ENCODE measurements around the gene DNAJB7. TPM values are rescaled to one million over a fixed set of nuclear protein-coding genes. Genes with fewer than 3 reads are reported as not detected.

The DNAJB7 gene
- total RNA-seq, 1 experiment from 2014 or later: not detected

GRCh38 chr22:40908895-40909294 lies 47.0 kb upstream of the DNAJB7 start:
- no peak overlapping the region for H3K27ac ChIP-seq (ENCODE audit: insufficient read length, low read depth, low read length)
- no peak overlapping the region for H2BK12ac ChIP-seq (ENCODE audit: insufficient read length, low read depth, low read length)
- H3K27me3 ChIP-seq (ENCODE audit: insufficient read depth, low read length): no peaks in the 10 kb centered on the region
- no peaks in the 10 kb centered on the region for H3K23me2 ChIP-seq (ENCODE audit: insufficient read length, low read depth, low read length, poor library complexity, severe bottlenecking)
- no peak overlapping the region for H2BK120ac ChIP-seq (ENCODE audit: low read depth, low read length, poor library complexity, severe bottlenecking)
- no peaks in the 10 kb centered on the region for H3K79me2 ChIP-seq (ENCODE audit: insufficient read depth, low read length)
- H3K4me1 Mint-ChIP-seq: peaks cover 4 to 5% of the 10 kb centered on the region in 2 experiments
- H3K9me3 ChIP-seq (ENCODE audit: control insufficient read depth, low read depth, low read length): no peaks in the 10 kb centered on the region
- no peak overlapping the region for H3K9ac ChIP-seq (ENCODE audit: extremely low read depth, insufficient read length, low read length)
- H2BK15ac ChIP-seq (ENCODE audit: low read depth, low read length): no peak overlapping the region
- peaks cover 8 to 38% (median 19%) of the 10 kb centered on the region in 3 experiments for H3K36me3 Mint-ChIP-seq (ENCODE audit: insufficient read depth in 1 of 3, low read depth in 3 of 3)
- no peaks in the 10 kb centered on the region for H3K9me3 Mint-ChIP-seq
- H4K8ac ChIP-seq (replicated peaks; ENCODE audit: insufficient read length, low read depth, low read length): no peak overlapping the region
- no peak overlapping the region for H4K91ac ChIP-seq (ENCODE audit: insufficient read length, low read depth, low read length)
- WGBS (ENCODE audit: extremely low coverage, insufficient read length, low lambda C conversion rate): no CpG with 5 or more reads among the region's 6 CpGs
- DNase-seq: peak; percentile 28
- H3K4ac ChIP-seq (ENCODE audit: low read depth, low read length): no peak overlapping the region
- H3K14ac ChIP-seq (ENCODE audit: insufficient read depth, low read length): no peak overlapping the region
- no peak overlapping the region for H2BK5ac ChIP-seq (ENCODE audit: insufficient read length, low read length)
- H3K4me1 ChIP-seq (ENCODE audit: insufficient read depth, low read length): no peaks in the 10 kb centered on the region
- H3K4me3 Mint-ChIP-seq: no peak overlapping the region
- H3K27me3 Mint-ChIP-seq (ENCODE audit: low read depth): no peaks in the 10 kb centered on the region
- H2AK5ac ChIP-seq (ENCODE audit: insufficient read length, low read length): no peak overlapping the region
- no peak overlapping the region for H3K23ac ChIP-seq (ENCODE audit: insufficient read length, low read depth, low read length)
- H4K20me1 ChIP-seq (ENCODE audit: control insufficient read depth, insufficient read depth, insufficient read length): no peaks in the 10 kb centered on the region
- no peaks in the 10 kb centered on the region for H3K79me1 ChIP-seq (ENCODE audit: insufficient read depth, low read depth, low read length, poor library complexity, severe bottlenecking)
- H3T11ph ChIP-seq (ENCODE audit: low read length): no peak overlapping the region
- no peak overlapping the region for H3K56ac ChIP-seq (ENCODE audit: insufficient read length, low read depth, low read length)
- TF ChIP-seq, protein P1, sequence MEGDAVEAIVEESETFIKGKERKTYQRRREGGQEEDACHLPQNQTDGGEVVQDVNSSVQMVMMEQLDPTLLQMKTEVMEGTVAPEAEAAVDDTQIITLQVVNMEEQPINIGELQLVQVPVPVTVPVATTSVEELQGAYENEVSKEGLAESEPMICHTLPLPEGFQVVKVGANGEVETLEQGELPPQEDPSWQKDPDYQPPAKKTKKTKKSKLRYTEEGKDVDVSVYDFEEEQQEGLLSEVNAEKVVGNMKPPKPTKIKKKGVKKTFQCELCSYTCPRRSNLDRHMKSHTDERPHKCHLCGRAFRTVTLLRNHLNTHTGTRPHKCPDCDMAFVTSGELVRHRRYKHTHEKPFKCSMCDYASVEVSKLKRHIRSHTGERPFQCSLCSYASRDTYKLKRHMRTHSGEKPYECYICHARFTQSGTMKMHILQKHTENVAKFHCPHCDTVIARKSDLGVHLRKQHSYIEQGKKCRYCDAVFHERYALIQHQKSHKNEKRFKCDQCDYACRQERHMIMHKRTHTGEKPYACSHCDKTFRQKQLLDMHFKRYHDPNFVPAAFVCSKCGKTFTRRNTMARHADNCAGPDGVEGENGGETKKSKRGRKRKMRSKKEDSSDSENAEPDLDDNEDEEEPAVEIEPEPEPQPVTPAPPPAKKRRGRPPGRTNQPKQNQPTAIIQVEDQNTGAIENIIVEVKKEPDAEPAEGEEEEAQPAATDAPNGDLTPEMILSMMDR (conservative IDR thresholded peaks at IDR 0.05): no peak
- peak overlapping the region in 2 of 3 experiments; percentile 76 to 83; a peak in 3 of 7 replicates for H3K27ac Mint-ChIP-seq
- no peak overlapping the region for H4K5ac ChIP-seq (ENCODE audit: insufficient read length, low read depth, low read length)
- H2AFZ ChIP-seq (ENCODE audit: low read length): no peak overlapping the region
- no peak overlapping the region for H3K18ac ChIP-seq (ENCODE audit: insufficient read length, low read depth, low read length)
- no peak overlapping the region for H3K4me2 ChIP-seq (ENCODE audit: insufficient read depth, insufficient read length, low read length)
- no peak overlapping the region for H2BK20ac ChIP-seq (ENCODE audit: low read depth, low read length, poor library complexity, severe bottlenecking)
